ENCODE results near the gene KCP.

Gene KCP

DNA sequence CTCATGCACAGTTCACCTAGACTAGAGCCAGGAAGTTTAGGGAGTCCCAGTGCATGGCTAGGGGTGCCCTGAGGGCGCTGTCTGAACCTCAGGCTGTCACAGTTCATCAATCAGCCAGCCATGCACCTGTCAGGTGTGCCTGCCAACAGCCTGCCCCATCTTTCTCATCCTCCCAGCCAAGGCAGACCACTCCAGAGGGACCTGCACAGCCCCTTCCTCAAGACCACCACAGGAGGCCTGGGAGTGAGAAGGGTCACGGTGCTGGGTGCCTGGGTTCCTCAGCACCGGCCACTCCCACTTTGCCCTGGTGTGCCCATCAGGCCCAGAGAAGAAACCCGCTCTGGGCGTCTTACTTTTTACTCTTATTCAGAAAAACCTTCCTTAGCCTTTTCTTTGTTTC lies 39.5 kb downstream of the KCP start:
- no peak for TF ChIP-seq EZH2phosphoT487 (IDR thresholded peaks at IDR 0.05; ENCODE audit: low read length)
- no peak for TF ChIP-seq CTCF (IDR thresholded peaks at IDR 0.05; ENCODE audit: low read length)
- no peak for TF ChIP-seq EZH2 (optimal IDR thresholded peaks at IDR 0.05; ENCODE audit: low read depth, low read length)
- no peaks in the 10 kb centered on the region for H3K4me1 ChIP-seq (ENCODE audit: low read length)
- no peaks in the 10 kb centered on the region for H3K79me2 ChIP-seq (ENCODE audit: low read length)

DNA sequence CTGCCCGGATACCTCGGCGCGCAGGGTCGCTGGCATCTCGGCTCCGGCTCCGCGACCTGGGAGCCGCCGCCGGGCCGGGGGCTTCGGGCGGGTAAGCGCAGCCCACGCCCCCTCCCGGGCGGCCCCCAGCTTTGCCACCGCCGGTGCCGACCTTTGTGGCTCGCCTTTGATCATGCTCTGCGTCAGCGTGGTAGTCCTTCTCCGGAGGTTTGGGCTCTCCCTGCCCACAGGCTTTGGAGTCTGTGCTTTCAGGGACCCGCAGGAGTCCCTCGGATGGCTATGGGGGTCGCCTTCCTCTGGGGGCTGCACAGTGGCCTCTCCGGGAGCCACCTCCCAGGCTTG lies 40.6 kb downstream of the KCP start:
- Histone ChIP-seq H2AFZ (ENCODE audit: low read length) (peak overlapping the region; percentile 54; the same call in 1 of the 2 replicates), H3K9me3 (replicated peaks; ENCODE audit: insufficient read depth, low read length) (no peaks in the 10 kb centered on the region), H3K4me3 (ENCODE audit: low read length) (peak overlapping the region; percentile 79), H4K20me1 (ENCODE audit: insufficient read depth, low read length) (no peaks in the 10 kb centered on the region), H3K27me3 (replicated peaks; ENCODE audit: insufficient read depth, low read length) (no peaks in the 10 kb centered on the region), H3K36me3 (replicated peaks; ENCODE audit: insufficient read depth, low read length) (no peaks in the 10 kb centered on the region), H3K27ac (ENCODE audit: low read length) (no peak overlapping the region), H3K9me2 (replicated peaks; ENCODE audit: insufficient read depth, low read length) (no peaks in the 10 kb centered on the region), H3K4me1 (ENCODE audit: low read length) (no peaks in the 10 kb centered on the region), H3K79me2 (ENCODE audit: low read length) (peaks cover 8% of the 10 kb centered on the region), H3F3A (ENCODE audit: insufficient read depth, low read length) (peaks cover 9% of the 10 kb centered on the region; the same call in 1 of the 2 replicates), H3K9ac (ENCODE audit: low read length) (peak overlapping the region; percentile 55; the same call in 1 of the 2 replicates), H3K4me2 (ENCODE audit: low read depth, low read length) (peak overlapping the region; percentile 97)
- DNase-seq: no peak
- TF ChIP-seq EZH2phosphoT487 (IDR thresholded peaks at IDR 0.05; ENCODE audit: low read length) (no peak), EZH2 (optimal IDR thresholded peaks at IDR 0.05; ENCODE audit: low read depth, low read length) (no peak), CTCF (IDR thresholded peaks at IDR 0.05; ENCODE audit: low read length) (no peak)

More for the DNA sequence above, 39.5 kb downstream of the KCP start:
- no peak overlapping the region for H2AFZ ChIP-seq (ENCODE audit: low read length)
- H3K9ac ChIP-seq (ENCODE audit: low read length): no peak overlapping the region
- no peak overlapping the region for H3K4me2 ChIP-seq (ENCODE audit: low read depth, low read length)
- no peak for DNase-seq
- no peaks in the 10 kb centered on the region for H3K9me2 ChIP-seq (replicated peaks; ENCODE audit: insufficient read depth, low read length)
- no peaks in the 10 kb centered on the region for H4K20me1 ChIP-seq (ENCODE audit: insufficient read depth, low read length)
- no peaks in the 10 kb centered on the region for H3K36me3 ChIP-seq (replicated peaks; ENCODE audit: insufficient read depth, low read length)
- H3K27ac ChIP-seq (ENCODE audit: low read length): no peak overlapping the region
- no peaks in the 10 kb centered on the region for H3K27me3 ChIP-seq (replicated peaks; ENCODE audit: insufficient read depth, low read length)
- H3K4me3 ChIP-seq (ENCODE audit: low read length): no peak overlapping the region
- no peaks in the 10 kb centered on the region for H3K9me3 ChIP-seq (replicated peaks; ENCODE audit: insufficient read depth, low read length)
- H3F3A ChIP-seq (ENCODE audit: insufficient read depth, low read length): peaks cover 9% of the 10 kb centered on the region; the same call in 1 of the 2 replicates

DNA sequence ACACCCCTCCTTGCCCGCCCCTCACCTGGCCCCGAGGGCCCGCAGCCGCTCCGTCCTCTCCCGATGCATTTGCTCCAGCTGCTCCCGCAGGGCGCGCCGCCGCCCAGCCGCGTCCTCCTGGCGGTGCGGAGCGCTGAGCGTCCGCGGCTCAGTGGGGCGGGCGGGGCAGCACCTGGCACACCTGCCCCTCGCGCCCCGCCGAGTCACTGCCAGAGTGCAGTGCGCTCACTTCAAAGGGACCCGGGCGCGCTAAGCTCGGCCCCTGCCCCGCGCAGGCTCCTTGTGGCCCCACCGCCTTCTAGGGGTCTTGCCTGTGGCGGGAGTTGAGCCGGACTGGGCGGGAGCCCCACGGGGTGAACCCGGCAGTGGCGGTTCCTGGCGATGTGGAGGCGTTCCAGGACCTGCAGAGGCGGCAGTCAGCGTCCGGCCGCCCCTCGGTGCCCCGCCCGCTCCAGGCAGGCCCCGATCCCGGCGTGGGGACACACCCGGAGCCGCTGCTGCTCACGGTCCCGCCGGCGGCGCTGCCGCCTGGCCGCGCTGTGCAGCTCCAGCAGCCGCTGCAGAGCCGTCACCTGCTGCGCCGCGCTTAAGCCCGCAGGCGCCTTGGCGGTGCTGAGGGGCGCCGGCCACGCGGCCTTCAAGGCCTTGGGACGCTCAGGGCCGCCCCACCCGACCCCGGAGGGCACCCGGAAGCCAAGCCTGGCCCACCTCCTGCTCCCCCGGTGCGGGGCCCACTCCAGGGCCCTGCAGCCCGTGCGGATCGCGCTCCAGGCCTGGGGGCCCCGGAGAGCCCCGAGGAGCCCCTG lies 41.2 kb downstream of the KCP start:
- peak; percentile 88 for DNase-seq
- peaks cover 9% of the 10 kb centered on the region; the same call in 1 of the 2 replicates for H3F3A ChIP-seq (ENCODE audit: insufficient read depth, low read length)
- H4K20me1 ChIP-seq (ENCODE audit: insufficient read depth, low read length): no peaks in the 10 kb centered on the region
- H2AFZ ChIP-seq (ENCODE audit: low read length): peak overlapping the region; percentile 91
- H3K9me3 ChIP-seq (replicated peaks; ENCODE audit: insufficient read depth, low read length): no peaks in the 10 kb centered on the region
- H3K4me3 ChIP-seq (ENCODE audit: low read length): peak overlapping the region; percentile 79
- peaks cover 14% of the 10 kb centered on the region for H3K79me2 ChIP-seq (ENCODE audit: low read length)
- no peaks in the 10 kb centered on the region for H3K4me1 ChIP-seq (ENCODE audit: low read length)
- peak overlapping the region; percentile 55; the same call in 1 of the 2 replicates for H3K9ac ChIP-seq (ENCODE audit: low read length)
- H3K27ac ChIP-seq (ENCODE audit: low read length): no peak overlapping the region; the same call in 1 of the 2 replicates
- H3K4me2 ChIP-seq (ENCODE audit: low read depth, low read length): peak overlapping the region; percentile 97
- H3K36me3 ChIP-seq (replicated peaks; ENCODE audit: insufficient read depth, low read length): no peaks in the 10 kb centered on the region
- H3K9me2 ChIP-seq (replicated peaks; ENCODE audit: insufficient read depth, low read length): no peaks in the 10 kb centered on the region
- no peaks in the 10 kb centered on the region for H3K27me3 ChIP-seq (replicated peaks; ENCODE audit: insufficient read depth, low read length)
- TF ChIP-seq CTCF (IDR thresholded peaks at IDR 0.05; ENCODE audit: low read length) (peak; percentile 49), EZH2 (optimal IDR thresholded peaks at IDR 0.05; ENCODE audit: low read depth, low read length) (no peak), EZH2phosphoT487 (IDR thresholded peaks at IDR 0.05; ENCODE audit: low read length) (no peak)

Measured in MM.1S (cell line).